ENCODE results near the gene KRTAP9-1.
"Not testable (repeated sequence)": the region's sequence is repeated elsewhere in the genome, so short reads cannot be mapped to it uniquely, and the experiment has no call there.

Gene KRTAP9-1

GRCh38 chr17:41189837-41190318, at the start of gene KRTAP9-1:
KRTAP9-1 (plus strand) TSS chr17:41189887; CDS start chr17:41189887, 0 bp downstream.
- not testable (repeated sequence) for DNase-seq (ENCODE audit: low spot score)

- DNase-seq (ENCODE audit: low spot score), result no peak
These were observed 49.1 kb upstream of the KRTAP9-1 start, which contains the start of gene KRTAP4-6 for GRCh38 chr17:41140360-41141131. KRTAP4-6 (minus strand) TSS chr17:41140544; CDS start chr17:41140487, 57 bp downstream.

- no peak for DNase-seq (ENCODE audit: low spot score)
These were observed 48.3 kb upstream of the KRTAP9-1 start for GRCh38 chr17:41141361-41141760.

GRCh38 chr17:41144846-41145245, 44.8 kb upstream of the KRTAP9-1 start:
- no peak for DNase-seq (ENCODE audit: low spot score)

GRCh38 chr17:41145261-41145660, 44.4 kb upstream of the KRTAP9-1 start:
- DNase-seq (ENCODE audit: low spot score), result no peak

- no peak for DNase-seq (ENCODE audit: low spot score)
These were observed 42.0 kb upstream of the KRTAP9-1 start for GRCh38 chr17:41147531-41148204.

GRCh38 chr17:41148971-41149651, 40.6 kb upstream of the KRTAP9-1 start:
- DNase-seq (ENCODE audit: low spot score), result not testable (repeated sequence)

- no peak for DNase-seq (ENCODE audit: low spot score)
These were observed 40.1 kb upstream of the KRTAP9-1 start, which contains the start of gene KRTAP4-5 for GRCh38 chr17:41149652-41149985. KRTAP4-5 (minus strand) TSS chr17:41149825; CDS start chr17:41149767, 58 bp downstream.

- no peak for DNase-seq (ENCODE audit: low spot score)
These were observed 39.7 kb upstream of the KRTAP9-1 start for GRCh38 chr17:41150026-41150425.

- no peak for DNase-seq (ENCODE audit: low spot score)
These were observed 38.2 kb upstream of the KRTAP9-1 start for GRCh38 chr17:41151525-41151924.

GRCh38 chr17:41153856-41154255, 35.8 kb upstream of the KRTAP9-1 start:
- no peak for DNase-seq (ENCODE audit: low spot score)

- DNase-seq (ENCODE audit: low spot score), result not testable (repeated sequence)
These were observed 29.5 kb upstream of the KRTAP9-1 start for GRCh38 chr17:41160190-41160589.

- DNase-seq (ENCODE audit: low spot score), result no peak
These were observed 29.0 kb upstream of the KRTAP9-1 start, which contains the start of gene KRTAP4-4 for GRCh38 chr17:41160648-41161047. KRTAP4-4 (minus strand) TSS chr17:41160748; CDS start chr17:41160691, 57 bp downstream.

- no peak for DNase-seq (ENCODE audit: low spot score)
These were observed 25.9 kb upstream of the KRTAP9-1 start for GRCh38 chr17:41163828-41164227.

- DNase-seq (ENCODE audit: low spot score), result no peak
These were observed 22.1 kb upstream of the KRTAP9-1 start for GRCh38 chr17:41167561-41167960.

- DNase-seq (ENCODE audit: low spot score), result no peak
These were observed 21.6 kb upstream of the KRTAP9-1 start, which contains the start of gene KRTAP4-3 for GRCh38 chr17:41168121-41168520. KRTAP4-3 (minus strand) TSS chr17:41168221; CDS start chr17:41168172, 49 bp downstream.

- no peak for DNase-seq (ENCODE audit: low spot score)
These were observed 17.8 kb upstream of the KRTAP9-1 start for GRCh38 chr17:41171886-41172285.

GRCh38 chr17:41176744-41177387, 12.8 kb upstream of the KRTAP9-1 start:
- no peak for DNase-seq (ENCODE audit: low spot score)

- DNase-seq (ENCODE audit: low spot score), result no peak
These were observed 11.9 kb upstream of the KRTAP9-1 start, which contains the start of gene KRTAP4-2 for GRCh38 chr17:41177727-41178271. KRTAP4-2 (minus strand) TSS chr17:41178221; CDS start chr17:41178164, 57 bp downstream.

- DNase-seq (ENCODE audit: low spot score), result no peak
These were observed 11.3 kb upstream of the KRTAP9-1 start for GRCh38 chr17:41178341-41178740.

Data from HuH-7.5 (cell line).